Stimulated activated naive B cell treated with anti-CD40 and anti-IgM and Interleukin-4, amounts not matched to agents 10 μg/mL and 1 μg/mL and 100 μg/mL, for 72 hours (primary cell): ENCODE measurements around the gene POLR3H.

Experiments
- ATAC-seq, 2 donors: fragments of 150-1000 bp; cut with Tn5 transposase; replicated peaks; 2 replicates each; pipeline ENCODE4 v1.10.0; 2021; ENCODE audit warnings: moderate library complexity in 1 of 2
- DNase-seq: peaks from one replicate; pipeline ENCODE4 v3.0.0; 2021
- H3K27ac Mint-ChIP-seq: one replicate; pipeline ENCODE4 v1.8.0; 2022; ENCODE audit warnings: mild to moderate bottlenecking, mixed read lengths
- H3K27me3 Mint-ChIP-seq, 2 donors: one replicate each; pipeline ENCODE4 v1.8.0; 2022; ENCODE audit warnings: mixed read lengths in 2 of 2
- H3K36me3 Mint-ChIP-seq, 2 donors: one replicate each; pipeline ENCODE4 v1.8.0; 2022; ENCODE audit warnings: mixed read lengths in 2 of 2, mild to moderate bottlenecking in 1 of 2
- H3K4me1 Mint-ChIP-seq, 2 donors: one replicate each; pipeline ENCODE4 v1.8.0; 2022; ENCODE audit warnings: mixed read lengths in 2 of 2, mild to moderate bottlenecking in 1 of 2
- H3K4me3 Mint-ChIP-seq, 2 donors: one replicate each; pipeline ENCODE4 v1.8.0; 2022; ENCODE audit warnings: mild to moderate bottlenecking in 2 of 2, mixed read lengths in 2 of 2, moderate library complexity in 1 of 2
- H3K9me3 Mint-ChIP-seq, 2 donors: one replicate each; pipeline ENCODE4 v1.8.0; 2022; ENCODE audit warnings: mixed read lengths in 2 of 2, mild to moderate bottlenecking in 1 of 2

Gene POLR3H

GRCh38 chr22:41524809-41525449, 19.3 kb downstream of the POLR3H start:
- Mint-ChIP-seq H3K27me3 (no peaks in the 10 kb centered on the region), H3K9me3 (no peaks in the 10 kb centered on the region), H3K36me3 (peaks cover 44 to 56% of the 10 kb centered on the region in 2 donors), H3K27ac (peak overlapping the region; percentile 85), H3K4me1 (peaks cover 25 to 37% of the 10 kb centered on the region in 2 donors), H3K4me3 (peak overlapping the region; percentile 30 to 44)
- DNase-seq: no peak
- peak; percentile 59 to 64 for ATAC-seq

GRCh38 chr22:41524251-41524661, 20.0 kb downstream of the POLR3H start:
- peaks cover 25 to 37% of the 10 kb centered on the region in 2 donors for H3K4me1 Mint-ChIP-seq
- DNase-seq: no peak
- no peak for ATAC-seq
- H3K27me3 Mint-ChIP-seq: no peaks in the 10 kb centered on the region
- H3K4me3 Mint-ChIP-seq: no peak overlapping the region
- peaks cover 42 to 53% of the 10 kb centered on the region in 2 donors for H3K36me3 Mint-ChIP-seq
- H3K27ac Mint-ChIP-seq: peak overlapping the region; percentile 85
- H3K9me3 Mint-ChIP-seq: no peaks in the 10 kb centered on the region

- no peak for ATAC-seq
- Mint-ChIP-seq H3K36me3 (peaks cover 36 to 47% of the 10 kb centered on the region in 2 donors), H3K27ac (peak overlapping the region; percentile 85), H3K27me3 (no peaks in the 10 kb centered on the region), H3K4me1 (peaks cover 24 to 31% of the 10 kb centered on the region in 2 donors), H3K9me3 (no peaks in the 10 kb centered on the region), H3K4me3 (no peak overlapping the region)
- DNase-seq: no peak
These were observed 20.6 kb downstream of the POLR3H start for GRCh38 chr22:41523464-41524221.

- ATAC-seq (no peak), DNase-seq (no peak)
- peak overlapping the region; percentile 85 for H3K27ac Mint-ChIP-seq
- peaks cover 37 to 46% of the 10 kb centered on the region in 2 donors for H3K36me3 Mint-ChIP-seq
- peaks cover 20 to 32% of the 10 kb centered on the region in 2 donors for H3K4me1 Mint-ChIP-seq
- H3K9me3 Mint-ChIP-seq: no peaks in the 10 kb centered on the region
- H3K27me3 Mint-ChIP-seq: no peaks in the 10 kb centered on the region
- peak overlapping the region in 1 of 2 donors; percentile 46 for H3K4me3 Mint-ChIP-seq
These were observed 21.5 kb downstream of the POLR3H start for GRCh38 chr22:41522813-41523212.

GRCh38 chr22:41521126-41521525, 23.1 kb downstream of the POLR3H start:
- Mint-ChIP-seq H3K27me3 (no peaks in the 10 kb centered on the region), H3K4me3 (no peak overlapping the region), H3K27ac (no peak overlapping the region), H3K36me3 (peaks cover 38 to 40% of the 10 kb centered on the region in 2 donors), H3K9me3 (no peaks in the 10 kb centered on the region), H3K4me1 (peaks cover 21 to 39% of the 10 kb centered on the region in 2 donors)
- no peak for DNase-seq
- no peak for ATAC-seq

GRCh38 chr22:41518048-41518347, 26.3 kb downstream of the POLR3H start:
- H3K27ac Mint-ChIP-seq: peak overlapping the region; percentile 69
- no peaks in the 10 kb centered on the region for H3K9me3 Mint-ChIP-seq
- no peaks in the 10 kb centered on the region for H3K27me3 Mint-ChIP-seq
- H3K36me3 Mint-ChIP-seq: peaks cover 42 to 48% of the 10 kb centered on the region in 2 donors
- no peak for DNase-seq
- no peak overlapping the region for H3K4me3 Mint-ChIP-seq
- H3K4me1 Mint-ChIP-seq: peaks cover 8 to 18% of the 10 kb centered on the region in 2 donors
- ATAC-seq: no peak

- DNase-seq (no peak), ATAC-seq (no peak)
- Mint-ChIP-seq H3K4me3 (no peak overlapping the region), H3K4me1 (peaks cover 8 to 18% of the 10 kb centered on the region in 2 donors), H3K9me3 (no peaks in the 10 kb centered on the region), H3K36me3 (peaks cover 43 to 45% of the 10 kb centered on the region in 2 donors), H3K27ac (peak overlapping the region; percentile 65), H3K27me3 (no peaks in the 10 kb centered on the region)
These were observed 26.9 kb downstream of the POLR3H start for GRCh38 chr22:41517172-41518047.

GRCh38 chr22:41516462-41516861, 27.8 kb downstream of the POLR3H start:
- Mint-ChIP-seq H3K27me3 (no peaks in the 10 kb centered on the region), H3K9me3 (no peaks in the 10 kb centered on the region)
- ATAC-seq: peak; percentile 61 to 67

GRCh38 chr22:41513391-41513790, 30.9 kb downstream of the POLR3H start:
- Mint-ChIP-seq H3K27me3 (no peaks in the 10 kb centered on the region), H3K36me3 (peaks cover 53 to 57% of the 10 kb centered on the region in 2 donors), H3K9me3 (no peaks in the 10 kb centered on the region), H3K4me3 (no peak overlapping the region), H3K4me1 (peaks cover 10 to 18% of the 10 kb centered on the region in 2 donors), H3K27ac (peak overlapping the region; percentile 79)
- DNase-seq (no peak), ATAC-seq (no peak)

More at GRCh38 chr22:41516462-41516861, 27.8 kb downstream of the POLR3H start:
- no peak for DNase-seq
- no peak overlapping the region for H3K4me3 Mint-ChIP-seq
- peaks cover 8 to 18% of the 10 kb centered on the region in 2 donors for H3K4me1 Mint-ChIP-seq
- H3K36me3 Mint-ChIP-seq: peaks cover 43 to 50% of the 10 kb centered on the region in 2 donors
- peak overlapping the region; percentile 65 for H3K27ac Mint-ChIP-seq

- ATAC-seq (no peak), DNase-seq (no peak)
- Mint-ChIP-seq H3K4me3 (no peak overlapping the region), H3K27ac (no peak overlapping the region), H3K4me1 (peaks cover 10 to 16% of the 10 kb centered on the region in 2 donors), H3K9me3 (no peaks in the 10 kb centered on the region), H3K27me3 (no peaks in the 10 kb centered on the region), H3K36me3 (peaks cover 48 to 57% of the 10 kb centered on the region in 2 donors)
These were observed 31.7 kb downstream of the POLR3H start for GRCh38 chr22:41512421-41513194.

- Mint-ChIP-seq H3K27ac (no peak overlapping the region), H3K4me3 (no peak overlapping the region), H3K27me3 (no peaks in the 10 kb centered on the region), H3K36me3 (peaks cover 53 to 62% of the 10 kb centered on the region in 2 donors), H3K4me1 (peaks cover 12 to 16% of the 10 kb centered on the region in 2 donors), H3K9me3 (no peaks in the 10 kb centered on the region)
- no peak for DNase-seq
- no peak for ATAC-seq
These were observed 32.7 kb downstream of the POLR3H start for GRCh38 chr22:41511521-41511968.

- peaks cover 17 to 22% of the 10 kb centered on the region in 2 donors for H3K4me1 Mint-ChIP-seq
- H3K9me3 Mint-ChIP-seq: no peaks in the 10 kb centered on the region
- no peak overlapping the region for H3K4me3 Mint-ChIP-seq
- H3K27ac Mint-ChIP-seq: no peak overlapping the region
- ATAC-seq (no peak), DNase-seq (no peak)
- H3K27me3 Mint-ChIP-seq: no peaks in the 10 kb centered on the region
- H3K36me3 Mint-ChIP-seq: peaks cover 43 to 50% of the 10 kb centered on the region in 2 donors
These were observed 35.5 kb downstream of the POLR3H start for GRCh38 chr22:41508770-41509170.

- Mint-ChIP-seq H3K9me3 (no peaks in the 10 kb centered on the region), H3K27ac (peak overlapping the region; percentile 71), H3K27me3 (no peaks in the 10 kb centered on the region), H3K4me3 (no peak overlapping the region), H3K4me1 (peaks cover 13 to 27% of the 10 kb centered on the region in 2 donors), H3K36me3 (peaks cover 36 to 38% of the 10 kb centered on the region in 2 donors)
- no peak for DNase-seq
- no peak for ATAC-seq
These were observed 36.8 kb downstream of the POLR3H start for GRCh38 chr22:41507330-41508063.
